GM12878 (cell line): ENCODE results near the gene TFR2. TPM values are rescaled to one million over a fixed set of nuclear protein-coding genes. Genes with fewer than 3 reads are reported as not detected.
A peak's percentile ranks its signal among the peaks of the same experiment; 100 is the strongest.

Experiments used
- ASH2L ChIP-seq: fragments of 300-600, 200-600 bp; sonication (generic); IDR thresholded peaks from 2 replicates; pipeline ENCODE4 v1.6.1; 2017; ENCODE audit warnings: low read depth, mild to moderate bottlenecking, borderline replicate concordance
- ATF7 ChIP-seq: fragments of 450-650 bp; IDR thresholded peaks from 2 replicates; pipeline ENCODE4 v1.6.1; 2016; ENCODE audit warnings: low read depth, mild to moderate bottlenecking
- BHLHE40 ChIP-seq, 2 experiments: fragments of 450-650 bp in 1 of 2; IDR thresholded peaks; 2 replicates each; pipeline ENCODE4 v1.6.1; 2011 to 2017; ENCODE audit warnings: low read depth in 2 of 2, borderline replicate concordance in 1 of 2, improper control_type of control experiment in 1 of 2, low read length in 1 of 2, mild to moderate bottlenecking in 1 of 2
- BRCA1 ChIP-seq: IDR thresholded peaks from 2 replicates; pipeline ENCODE4 v1.6.1; 2011; ENCODE audit warnings: low read depth, low read length, improper control_type of control experiment
- CBFB ChIP-seq: IDR thresholded peaks from 2 replicates; pipeline ENCODE4 v1.6.1; 2016; ENCODE audit warnings: antibody characterized with exemption, low read depth
- CHD2 ChIP-seq: IDR thresholded peaks from 2 replicates; pipeline ENCODE4 v1.6.1; 2011; ENCODE audit warnings: low read depth, low read length, improper control_type of control experiment, borderline replicate concordance
- CHD4 ChIP-seq: fragments of 200-600 bp; sonication (generic); IDR thresholded peaks from 2 replicates; pipeline ENCODE4 v1.6.1; 2016; ENCODE audit warnings: mild to moderate bottlenecking
- CREB1 ChIP-seq: IDR thresholded peaks from 2 replicates; pipeline ENCODE4 v1.6.1; 2012; ENCODE audit warnings: low read depth, mild to moderate bottlenecking, inconsistent platforms
- EP300 ChIP-seq, 2 experiments: fragments of 150-350 bp in 1 of 2; IDR thresholded peaks; 2 replicates each; pipeline ENCODE4 v1.6.1; 2011 to 2012; ENCODE audit warnings: low read depth in 2 of 2, low read length in 2 of 2, borderline replicate concordance in 1 of 2, improper control_type of control experiment in 1 of 2, inconsistent platforms in 1 of 2; ENCODE audit not compliant: control insufficient read depth in 1 of 2
- ESRRA ChIP-seq: IDR thresholded peaks from 2 replicates; pipeline ENCODE4 v1.6.1; 2012; ENCODE audit warnings: mild to moderate bottlenecking, low read length, improper control_type of control experiment
- GABPA ChIP-seq: IDR thresholded peaks from 2 replicates; pipeline ENCODE4 v1.6.1; 2014; ENCODE audit warnings: antibody characterized with exemption, low read depth, mild to moderate bottlenecking, inconsistent platforms
- HDGF ChIP-seq: fragments of 450-650 bp; IDR thresholded peaks from 2 replicates; pipeline ENCODE4 v1.6.1; 2016; ENCODE audit warnings: antibody characterized with exemption
- IKZF2 ChIP-seq, 2 experiments: fragments of 450-650 bp; IDR thresholded peaks; 2 replicates each; pipeline ENCODE4 v1.6.1; 2017; ENCODE audit warnings: mild to moderate bottlenecking in 2 of 2, moderate library complexity in 2 of 2
- JUNB ChIP-seq: IDR thresholded peaks from 2 replicates; pipeline ENCODE4 v1.6.1; 2016; ENCODE audit warnings: antibody characterized with exemption, mild to moderate bottlenecking
- KDM1A ChIP-seq: fragments of 200-600 bp; sonication (generic); IDR thresholded peaks from 2 replicates; pipeline ENCODE4 v1.6.1; 2016; ENCODE audit warnings: borderline replicate concordance
- MEF2B ChIP-seq: fragments of 450-650 bp; IDR thresholded peaks from 2 replicates; pipeline ENCODE4 v1.6.1; 2018; ENCODE audit warnings: mild to moderate bottlenecking, moderate library complexity; ENCODE audit not compliant: partially characterized antibody, poor library complexity, severe bottlenecking
- MTA2 ChIP-seq: fragments of 450-650 bp; IDR thresholded peaks from 2 replicates; pipeline ENCODE4 v1.6.1; 2016; ENCODE audit warnings: low read depth, mild to moderate bottlenecking, moderate library complexity
- MXI1 ChIP-seq: fragments of 150-350 bp; IDR thresholded peaks from 2 replicates; pipeline ENCODE4 v1.6.1; 2011; ENCODE audit warnings: low read depth, mild to moderate bottlenecking, inconsistent platforms, low read length, improper control_type of control experiment
- NFYB ChIP-seq: IDR thresholded peaks from 2 replicates; pipeline ENCODE4 v1.6.1; 2011; ENCODE audit warnings: low read depth, mild to moderate bottlenecking, low read length, improper control_type of control experiment, moderate library complexity; ENCODE audit not compliant: insufficient read depth
- NR2F1 ChIP-seq: fragments of 450-650 bp; conservative IDR thresholded peaks from 2 replicates; pipeline ENCODE4 v1.6.1; 2017; ENCODE audit warnings: mild to moderate bottlenecking
- POU2F2 ChIP-seq: IDR thresholded peaks from 3 replicates; pipeline ENCODE4 v1.6.1; 2011; ENCODE audit warnings: low read depth, mild to moderate bottlenecking, low read length, borderline replicate concordance
- SUZ12 ChIP-seq: fragments of 200-600 bp; sonication (generic); IDR thresholded peaks from one replicate; pipeline ENCODE4 v1.6.1; 2018; ENCODE audit warnings: antibody characterized with exemption, mild to moderate bottlenecking; ENCODE audit not compliant: unreplicated experiment
- TBL1XR1 ChIP-seq: IDR thresholded peaks from 2 replicates; pipeline ENCODE4 v1.6.1; 2012; ENCODE audit warnings: low read depth, low read length, improper control_type of control experiment
- TCF12 ChIP-seq: IDR thresholded peaks from 2 replicates; pipeline ENCODE4 v1.6.1; 2011; ENCODE audit warnings: low read depth, mild to moderate bottlenecking, low read length
- ZBED1 ChIP-seq: IDR thresholded peaks from 2 replicates; pipeline ENCODE4 v1.6.1; 2016; ENCODE audit warnings: borderline replicate concordance
- ZNF384 ChIP-seq: IDR thresholded peaks from 2 replicates; pipeline ENCODE4 v1.6.1; 2012; ENCODE audit warnings: low read depth, mild to moderate bottlenecking, low read length, improper control_type of control experiment, borderline replicate concordance
- polyA plus RNA-seq, 11 experiments: library from polyadenylated mRNA; depleted of rRNA in 4 of 11; unstranded in 6 of 11; stranded (reverse) in 5 of 11; fragments of >200 nt; fragmentation: Nextera tagmentation in 4 of 11; fragmentation: Illumina TruSeq in 1 of 11; extraction: Ambion mirVana in 4 of 11; extraction: Trizol in 1 of 11; gene quantifications; 1 replicate in 1 of 11; 2 replicates in 10 of 11; pipeline versions ENCODE4 v1.2.1 to v1.2.3, GENCODE V29; 2011 to 2016; ENCODE audit warnings: inconsistent platforms in 2 of 11, missing spikeins in 2 of 11, low read depth in 1 of 11
- total RNA-seq, 4 experiments: library from RNA; depleted of rRNA in 3 of 4; stranded (reverse); fragments of >200 nt in 3 of 4; fragmentation: Illumina TruSeq in 1 of 4; extraction: Trizol in 1 of 4; gene quantifications; 2 replicates each; pipeline versions ENCODE4 v1.2.1 to v1.2.3, GENCODE V29; 2013 to 2021
- TF ChIP-seq, protein P1 (sequence below): fragments of 450-650 bp; IDR thresholded peaks from 2 replicates; pipeline ENCODE4 v1.6.1; 2017; ENCODE audit warnings: borderline replicate concordance
- TF ChIP-seq, protein P2 (sequence below): fragments of 450-650 bp; formaldehyde crosslinking; IDR thresholded peaks from 2 replicates; pipeline ENCODE4 v1.4.0; 2022; ENCODE audit warnings: mild to moderate bottlenecking, moderate library complexity

TFR2 gene
- total and polyA plus RNA-seq, 10 of the 15 experiments (the other 5 are each of a cell fraction or from before 2014, with no cell fraction given) = 0.30 to 7.2 (median 1.8) TPM

DNA sequence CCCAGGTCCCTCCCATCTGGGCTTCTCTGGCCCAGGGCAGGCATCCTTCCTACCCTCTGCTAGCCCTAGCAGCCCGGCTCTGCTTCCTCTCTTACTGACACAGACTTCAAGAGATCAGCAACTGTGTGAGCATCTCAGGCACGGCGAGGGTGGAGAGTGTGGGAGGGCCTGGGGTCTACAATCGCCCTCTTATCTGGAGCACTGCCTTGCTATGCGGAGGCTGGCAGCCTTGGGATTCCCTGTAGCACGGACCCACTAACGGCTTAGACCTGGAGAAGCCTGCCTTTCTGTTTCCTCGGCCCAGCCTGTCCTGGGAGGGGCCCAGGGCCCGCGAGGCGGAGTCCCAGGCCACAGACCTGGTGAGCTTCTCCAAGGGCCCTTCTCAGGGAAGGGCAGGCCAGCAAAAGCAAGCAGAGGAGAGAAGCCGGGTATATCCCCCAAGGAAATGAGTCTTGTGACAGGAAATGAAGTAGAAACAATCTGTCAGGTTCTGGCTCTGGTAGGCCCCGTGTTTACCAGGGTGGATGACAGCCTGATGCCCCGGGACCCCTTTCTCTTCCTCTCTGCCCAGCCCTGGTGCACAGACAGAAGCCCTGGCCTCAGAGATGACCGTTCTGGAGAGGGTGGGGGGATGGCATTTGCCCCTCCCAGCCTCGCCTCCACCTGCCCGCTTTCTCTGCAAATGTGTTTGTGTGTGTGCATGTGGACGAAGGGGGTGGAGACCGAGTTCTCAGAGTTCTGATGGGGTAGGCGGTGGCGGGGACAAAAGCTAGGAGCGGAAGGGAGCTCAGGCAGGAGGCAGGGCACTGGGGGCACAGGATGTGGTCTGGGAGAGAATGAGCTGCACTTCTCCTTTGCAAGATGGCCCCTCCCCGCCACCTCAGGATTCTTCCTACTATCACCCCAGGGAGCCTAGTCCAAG, 58.0 kb downstream of the TFR2 start (continued):
- TF ChIP-seq CHD4 (no peak), ATF7 (peak; percentile 44), ZNF384 (no peak), JUNB (no peak), EP300 (IDR thresholded peaks at IDR 0.05; ENCODE audit: borderline replicate concordance in 1 of 2, control insufficient read depth in 1 of 2, low read depth in 2 of 2, low read length in 2 of 2) (no peak), ESRRA (no peak), NR2F1 (peak; percentile 88), ZBED1 (no peak), CBFB (no peak), MXI1 (peak; percentile 63), HDGF (peak; percentile 76; the same call in 1 of the 2 replicates), SUZ12 (no peak), POU2F2 (no peak), GABPA (no peak), MEF2B (peak; percentile 54), ASH2L (no peak), IKZF2 (IDR thresholded peaks at IDR 0.05) (peak; percentile 60 to 70; a peak in 3 of 4 replicates), CHD2 (no peak), TBL1XR1 (peak; percentile 5; the same call in 1 of the 2 replicates), CREB1 (no peak), BHLHE40 (IDR thresholded peaks at IDR 0.05; ENCODE audit: borderline replicate concordance in 1 of 2, low read depth in 2 of 2, low read length in 1 of 2) (peak; percentile 35 to 46; a peak in 2 of 4 replicates), KDM1A (no peak), MTA2 (peak; percentile 41), NFYB (no peak), TCF12 (no peak), BRCA1 (no peak)
- TF ChIP-seq, protein P1, sequence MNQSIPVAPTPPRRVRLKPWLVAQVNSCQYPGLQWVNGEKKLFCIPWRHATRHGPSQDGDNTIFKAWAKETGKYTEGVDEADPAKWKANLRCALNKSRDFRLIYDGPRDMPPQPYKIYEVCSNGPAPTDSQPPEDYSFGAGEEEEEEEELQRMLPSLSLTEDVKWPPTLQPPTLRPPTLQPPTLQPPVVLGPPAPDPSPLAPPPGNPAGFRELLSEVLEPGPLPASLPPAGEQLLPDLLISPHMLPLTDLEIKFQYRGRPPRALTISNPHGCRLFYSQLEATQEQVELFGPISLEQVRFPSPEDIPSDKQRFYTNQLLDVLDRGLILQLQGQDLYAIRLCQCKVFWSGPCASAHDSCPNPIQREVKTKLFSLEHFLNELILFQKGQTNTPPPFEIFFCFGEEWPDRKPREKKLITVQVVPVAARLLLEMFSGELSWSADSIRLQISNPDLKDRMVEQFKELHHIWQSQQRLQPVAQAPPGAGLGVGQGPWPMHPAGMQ = no peak
- TF ChIP-seq, protein P2, sequence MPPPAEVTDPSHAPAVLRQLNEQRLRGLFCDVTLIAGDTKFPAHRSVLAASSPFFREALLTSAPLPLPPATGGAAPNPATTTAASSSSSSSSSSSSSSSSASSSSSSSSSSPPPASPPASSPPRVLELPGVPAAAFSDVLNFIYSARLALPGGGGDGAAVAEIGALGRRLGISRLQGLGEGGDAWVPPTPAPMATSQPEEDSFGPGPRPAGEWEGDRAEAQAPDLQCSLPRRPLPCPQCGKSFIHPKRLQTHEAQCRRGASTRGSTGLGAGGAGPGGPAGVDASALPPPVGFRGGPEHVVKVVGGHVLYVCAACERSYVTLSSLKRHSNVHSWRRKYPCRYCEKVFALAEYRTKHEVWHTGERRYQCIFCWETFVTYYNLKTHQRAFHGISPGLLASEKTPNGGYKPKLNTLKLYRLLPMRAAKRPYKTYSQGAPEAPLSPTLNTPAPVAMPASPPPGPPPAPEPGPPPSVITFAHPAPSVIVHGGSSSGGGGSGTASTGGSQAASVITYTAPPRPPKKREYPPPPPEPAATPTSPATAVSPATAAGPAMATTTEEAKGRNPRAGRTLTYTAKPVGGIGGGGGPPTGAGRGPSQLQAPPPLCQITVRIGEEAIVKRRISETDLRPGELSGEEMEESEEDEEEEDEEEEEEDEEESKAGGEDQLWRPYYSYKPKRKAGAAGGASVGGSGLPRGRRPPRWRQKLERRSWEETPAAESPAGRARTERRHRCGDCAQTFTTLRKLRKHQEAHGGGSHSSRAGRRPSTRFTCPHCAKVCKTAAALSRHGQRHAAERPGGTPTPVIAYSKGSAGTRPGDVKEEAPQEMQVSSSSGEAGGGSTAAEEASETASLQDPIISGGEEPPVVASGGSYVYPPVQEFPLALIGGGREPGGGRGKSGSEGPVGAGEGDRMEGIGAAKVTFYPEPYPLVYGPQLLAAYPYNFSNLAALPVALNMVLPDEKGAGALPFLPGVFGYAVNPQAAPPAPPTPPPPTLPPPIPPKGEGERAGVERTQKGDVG = no peak
